Daoy (cell line): ENCODE results near the gene BANF2. TPM values are rescaled to one million over a fixed set of nuclear protein-coding genes. Genes with fewer than 3 reads are reported as not detected.
"Not testable (repeated sequence)": the region's sequence is repeated elsewhere in the genome, so short reads cannot be mapped to it uniquely, and the experiment has no call there.

Experiments used
- DNase-seq: peaks from one replicate; pipeline ENCODE4 v3.0.0-alpha.2; 2015; ENCODE audit warnings: low read depth
- total RNA-seq: library from RNA; depleted of rRNA; stranded (reverse); fragments of >200 nt; shearing (Covaris generic); gene quantifications from 2 replicates; pipeline ENCODE4 v1.2.3, GENCODE V29; 2014; rRNA removed

BANF2 gene
- total RNA-seq, 1 experiment from 2014 or later, result not detected

- no peak for DNase-seq
Observed at GRCh38 chr20:17766226-17766625, 66.5 kb downstream of the BANF2 start.

DNA sequence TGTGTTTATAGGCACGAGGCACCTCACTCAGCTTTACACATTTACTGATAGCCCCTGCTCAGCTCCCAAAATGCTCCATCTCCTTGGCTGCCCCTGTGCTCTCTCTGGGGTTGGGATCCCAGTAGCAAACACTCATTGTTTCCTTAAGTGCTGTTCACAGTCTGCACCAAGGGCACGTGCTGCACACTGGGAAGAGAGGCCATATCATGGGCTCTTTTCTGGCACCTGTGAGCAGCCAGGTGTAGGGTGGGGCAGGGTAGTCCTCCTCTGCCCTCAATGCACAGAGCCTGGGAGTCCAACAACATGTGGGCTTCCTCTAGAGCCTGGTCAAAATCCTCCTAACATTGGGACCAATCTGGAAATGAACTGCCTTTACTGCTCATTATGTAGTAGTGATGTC lies 67.9 kb downstream of the BANF2 start:
- no peak for DNase-seq

DNA sequence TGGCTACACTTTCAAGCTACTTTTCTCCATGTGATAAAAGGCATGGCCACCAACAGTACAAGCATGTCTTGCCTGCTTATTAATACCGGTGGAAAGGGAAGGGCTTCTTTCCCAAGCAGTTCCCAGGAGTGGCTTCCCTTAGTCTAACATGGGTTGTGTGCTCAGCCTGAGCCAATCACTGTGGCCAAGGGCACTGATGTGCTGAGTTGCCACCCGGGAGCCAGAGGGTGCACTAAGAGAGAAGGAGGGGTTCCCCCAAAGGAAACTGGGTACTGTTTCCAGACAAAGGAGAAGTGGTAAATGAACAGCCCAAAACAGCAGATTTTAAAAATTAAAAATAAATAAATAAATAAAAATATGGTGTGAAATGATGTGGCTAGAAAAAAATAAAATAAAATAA lies 68.5 kb downstream of the BANF2 start:
- no peak for DNase-seq

- not testable (repeated sequence) for DNase-seq
Observed at GRCh38 chr20:17769716-17770115, 70.0 kb downstream of the BANF2 start.

GRCh38 chr20:17771206-17772004 lies 71.6 kb downstream of the BANF2 start:
- DNase-seq, result no peak

- no peak for DNase-seq
Observed at GRCh38 chr20:17772005-17772343, 72.2 kb downstream of the BANF2 start.

DNA sequence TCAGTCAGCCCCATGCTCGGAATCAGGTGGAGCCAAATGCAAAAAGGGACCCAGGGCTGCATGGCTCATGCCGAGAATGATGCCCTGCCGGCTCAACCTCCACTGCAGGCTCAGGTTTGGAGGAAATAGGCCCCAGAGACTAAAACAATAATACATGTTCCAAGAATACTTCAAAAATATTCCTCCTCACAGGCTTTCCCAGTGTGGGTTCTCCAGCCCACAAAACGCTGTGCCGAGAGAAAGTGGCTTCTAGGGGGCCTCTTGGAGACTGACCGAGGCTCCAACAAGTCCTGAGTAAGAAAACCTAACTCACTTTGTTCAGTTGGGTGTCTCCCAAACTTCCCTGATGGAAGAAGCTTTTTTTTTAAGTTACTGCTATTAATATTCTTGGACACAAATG lies 73.9 kb downstream of the BANF2 start:
- DNase-seq, result no peak

DNA sequence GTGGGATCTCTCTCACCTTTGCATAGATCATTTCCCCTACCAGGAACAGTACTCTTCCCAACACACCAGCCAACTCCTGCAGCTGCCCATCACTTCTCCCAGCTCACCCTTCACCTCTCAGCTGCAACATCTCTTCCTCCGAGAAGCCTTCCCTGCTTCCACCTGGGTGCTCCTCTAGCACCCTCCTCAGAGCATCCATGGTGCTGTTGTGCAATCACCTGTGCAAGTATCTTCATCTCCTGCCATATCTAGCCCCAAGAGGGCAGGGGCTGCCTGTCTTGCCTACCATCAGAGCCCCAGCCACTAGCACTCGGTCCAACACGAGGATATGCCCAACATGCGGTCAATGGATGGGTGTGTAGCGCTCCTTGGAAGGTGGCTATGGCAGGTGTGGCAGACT lies 75.8 kb downstream of the BANF2 start:
- DNase-seq, result no peak

GRCh38 chr20:17776551-17776950 lies 76.8 kb downstream of the BANF2 start:
- no peak for DNase-seq

GRCh38 chr20:17779011-17779410 lies 79.2 kb downstream of the BANF2 start:
- not testable (repeated sequence) for DNase-seq

GRCh38 chr20:17782768-17783167 lies 83.0 kb downstream of the BANF2 start:
- DNase-seq, result no peak

DNA sequence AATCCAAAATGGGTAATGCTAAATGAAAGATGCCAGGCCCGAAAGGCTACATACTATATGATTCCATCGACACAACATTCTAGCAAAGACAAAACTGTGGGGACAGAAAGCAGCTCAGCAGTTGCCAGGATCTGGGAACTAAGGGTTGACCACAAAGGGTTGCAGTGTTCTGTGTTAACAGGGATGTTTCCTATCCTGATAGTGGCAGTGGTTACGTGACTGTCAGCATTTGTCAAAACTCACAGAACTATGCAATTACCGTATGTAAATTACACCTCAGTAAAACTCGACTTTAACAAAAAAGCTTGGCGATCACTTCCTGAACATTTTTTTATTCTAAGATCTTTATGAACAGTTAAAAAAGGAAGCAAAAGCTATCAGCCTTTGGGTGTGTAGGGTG lies 83.9 kb downstream of the BANF2 start:
- DNase-seq, result no peak

DNA sequence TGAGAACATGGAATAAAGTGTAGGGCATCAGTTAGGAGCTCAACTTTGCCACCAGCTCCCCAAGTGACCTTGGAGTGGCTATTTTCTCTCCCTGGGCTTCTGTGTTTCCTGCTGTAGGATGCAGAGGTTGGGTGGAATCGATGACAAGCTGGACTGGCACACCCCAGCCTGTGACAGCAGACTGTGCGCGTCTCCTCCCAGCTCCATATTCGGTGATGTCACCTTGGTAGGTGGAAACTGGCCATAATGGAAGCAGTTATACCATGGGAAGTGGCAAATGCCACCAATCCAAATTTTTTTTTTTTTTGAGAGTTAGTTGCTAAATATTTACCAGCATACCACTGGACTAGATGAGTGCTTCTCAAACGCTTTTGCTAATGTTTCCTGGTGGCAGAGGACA lies 85.2 kb downstream of the BANF2 start:
- no peak for DNase-seq

Other genes starting within 250 kb of the BANF2 start
- 0.42 and 4.2 TPM in 2 replicates for gene BFSP1, start 168.6 kb upstream of the BANF2 start, total RNA-seq
- gene DSTN, start 129.9 kb upstream of the BANF2 start, total RNA-seq, result 222 and 242 TPM in 2 replicates
- 93.3 and 116 TPM in 2 replicates for gene RRBP1, start 17.7 kb upstream of the BANF2 start, total RNA-seq